ENCODE results near the gene FIBP.

DNA sequence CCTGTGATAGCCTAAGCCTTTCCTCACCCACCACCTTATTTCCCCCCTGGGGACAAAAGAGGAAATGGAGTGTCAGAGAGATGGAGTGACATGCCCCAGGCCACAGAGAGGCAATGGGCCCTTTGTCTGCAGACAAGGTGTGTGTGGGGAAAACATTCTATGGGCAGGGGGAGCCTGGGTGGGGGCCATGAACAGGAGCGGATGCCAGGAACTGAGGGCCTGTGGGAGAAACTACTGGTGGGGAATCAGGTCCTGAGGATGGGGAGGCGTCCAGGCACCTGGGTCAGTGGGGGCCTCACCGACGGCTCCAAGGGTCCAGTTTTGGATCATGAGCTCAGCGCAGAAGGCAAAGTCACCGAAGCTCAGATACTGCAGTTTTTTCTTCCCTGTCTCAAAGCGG is 3.0 kb downstream of the FIBP start:
- TF ChIP-seq, protein P1, sequence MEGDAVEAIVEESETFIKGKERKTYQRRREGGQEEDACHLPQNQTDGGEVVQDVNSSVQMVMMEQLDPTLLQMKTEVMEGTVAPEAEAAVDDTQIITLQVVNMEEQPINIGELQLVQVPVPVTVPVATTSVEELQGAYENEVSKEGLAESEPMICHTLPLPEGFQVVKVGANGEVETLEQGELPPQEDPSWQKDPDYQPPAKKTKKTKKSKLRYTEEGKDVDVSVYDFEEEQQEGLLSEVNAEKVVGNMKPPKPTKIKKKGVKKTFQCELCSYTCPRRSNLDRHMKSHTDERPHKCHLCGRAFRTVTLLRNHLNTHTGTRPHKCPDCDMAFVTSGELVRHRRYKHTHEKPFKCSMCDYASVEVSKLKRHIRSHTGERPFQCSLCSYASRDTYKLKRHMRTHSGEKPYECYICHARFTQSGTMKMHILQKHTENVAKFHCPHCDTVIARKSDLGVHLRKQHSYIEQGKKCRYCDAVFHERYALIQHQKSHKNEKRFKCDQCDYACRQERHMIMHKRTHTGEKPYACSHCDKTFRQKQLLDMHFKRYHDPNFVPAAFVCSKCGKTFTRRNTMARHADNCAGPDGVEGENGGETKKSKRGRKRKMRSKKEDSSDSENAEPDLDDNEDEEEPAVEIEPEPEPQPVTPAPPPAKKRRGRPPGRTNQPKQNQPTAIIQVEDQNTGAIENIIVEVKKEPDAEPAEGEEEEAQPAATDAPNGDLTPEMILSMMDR (IDR thresholded peaks at IDR 0.05; ENCODE audit: poor library complexity, severe bottlenecking): no peak
- TF ChIP-seq EZH2 (IDR thresholded peaks at IDR 0.05; ENCODE audit: borderline replicate concordance, insufficient read depth, low read length, poor library complexity, severe bottlenecking) (no peak), POLR2AphosphoS5 (IDR thresholded peaks at IDR 0.05) (no peak), TAF1 (IDR thresholded peaks at IDR 0.05; ENCODE audit: low read depth) (no peak)
- TF ChIP-seq, protein P2, sequence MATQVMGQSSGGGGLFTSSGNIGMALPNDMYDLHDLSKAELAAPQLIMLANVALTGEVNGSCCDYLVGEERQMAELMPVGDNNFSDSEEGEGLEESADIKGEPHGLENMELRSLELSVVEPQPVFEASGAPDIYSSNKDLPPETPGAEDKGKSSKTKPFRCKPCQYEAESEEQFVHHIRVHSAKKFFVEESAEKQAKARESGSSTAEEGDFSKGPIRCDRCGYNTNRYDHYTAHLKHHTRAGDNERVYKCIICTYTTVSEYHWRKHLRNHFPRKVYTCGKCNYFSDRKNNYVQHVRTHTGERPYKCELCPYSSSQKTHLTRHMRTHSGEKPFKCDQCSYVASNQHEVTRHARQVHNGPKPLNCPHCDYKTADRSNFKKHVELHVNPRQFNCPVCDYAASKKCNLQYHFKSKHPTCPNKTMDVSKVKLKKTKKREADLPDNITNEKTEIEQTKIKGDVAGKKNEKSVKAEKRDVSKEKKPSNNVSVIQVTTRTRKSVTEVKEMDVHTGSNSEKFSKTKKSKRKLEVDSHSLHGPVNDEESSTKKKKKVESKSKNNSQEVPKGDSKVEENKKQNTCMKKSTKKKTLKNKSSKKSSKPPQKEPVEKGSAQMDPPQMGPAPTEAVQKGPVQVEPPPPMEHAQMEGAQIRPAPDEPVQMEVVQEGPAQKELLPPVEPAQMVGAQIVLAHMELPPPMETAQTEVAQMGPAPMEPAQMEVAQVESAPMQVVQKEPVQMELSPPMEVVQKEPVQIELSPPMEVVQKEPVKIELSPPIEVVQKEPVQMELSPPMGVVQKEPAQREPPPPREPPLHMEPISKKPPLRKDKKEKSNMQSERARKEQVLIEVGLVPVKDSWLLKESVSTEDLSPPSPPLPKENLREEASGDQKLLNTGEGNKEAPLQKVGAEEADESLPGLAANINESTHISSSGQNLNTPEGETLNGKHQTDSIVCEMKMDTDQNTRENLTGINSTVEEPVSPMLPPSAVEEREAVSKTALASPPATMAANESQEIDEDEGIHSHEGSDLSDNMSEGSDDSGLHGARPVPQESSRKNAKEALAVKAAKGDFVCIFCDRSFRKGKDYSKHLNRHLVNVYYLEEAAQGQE (IDR thresholded peaks at IDR 0.05; ENCODE audit: borderline replicate concordance): no peak

Data from neural cell (in vitro differentiated cells).